ENCODE results near the gene SNX27.

DNA sequence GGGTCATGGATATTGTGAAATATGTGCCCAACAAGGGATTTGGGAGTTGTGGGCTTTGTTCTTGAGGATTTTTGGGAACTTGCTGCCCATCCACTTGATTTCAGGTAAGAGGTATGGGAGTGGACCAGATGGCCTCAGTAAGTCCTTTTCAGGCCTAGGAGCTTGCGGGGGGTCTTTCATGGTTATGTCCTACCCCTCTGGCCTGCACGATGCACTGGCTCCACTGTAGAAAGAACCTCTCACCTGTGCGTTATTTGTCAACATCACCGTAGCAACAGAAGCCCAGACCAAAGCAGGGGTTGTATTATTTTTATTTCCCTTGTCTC, 118.1 kb downstream of the SNX27 start:
- TF ChIP-seq, protein P1, sequence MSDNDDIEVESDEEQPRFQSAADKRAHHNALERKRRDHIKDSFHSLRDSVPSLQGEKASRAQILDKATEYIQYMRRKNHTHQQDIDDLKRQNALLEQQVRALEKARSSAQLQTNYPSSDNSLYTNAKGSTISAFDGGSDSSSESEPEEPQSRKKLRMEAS (IDR thresholded peaks at IDR 0.05) = no peak
- TF ChIP-seq, protein P2, sequence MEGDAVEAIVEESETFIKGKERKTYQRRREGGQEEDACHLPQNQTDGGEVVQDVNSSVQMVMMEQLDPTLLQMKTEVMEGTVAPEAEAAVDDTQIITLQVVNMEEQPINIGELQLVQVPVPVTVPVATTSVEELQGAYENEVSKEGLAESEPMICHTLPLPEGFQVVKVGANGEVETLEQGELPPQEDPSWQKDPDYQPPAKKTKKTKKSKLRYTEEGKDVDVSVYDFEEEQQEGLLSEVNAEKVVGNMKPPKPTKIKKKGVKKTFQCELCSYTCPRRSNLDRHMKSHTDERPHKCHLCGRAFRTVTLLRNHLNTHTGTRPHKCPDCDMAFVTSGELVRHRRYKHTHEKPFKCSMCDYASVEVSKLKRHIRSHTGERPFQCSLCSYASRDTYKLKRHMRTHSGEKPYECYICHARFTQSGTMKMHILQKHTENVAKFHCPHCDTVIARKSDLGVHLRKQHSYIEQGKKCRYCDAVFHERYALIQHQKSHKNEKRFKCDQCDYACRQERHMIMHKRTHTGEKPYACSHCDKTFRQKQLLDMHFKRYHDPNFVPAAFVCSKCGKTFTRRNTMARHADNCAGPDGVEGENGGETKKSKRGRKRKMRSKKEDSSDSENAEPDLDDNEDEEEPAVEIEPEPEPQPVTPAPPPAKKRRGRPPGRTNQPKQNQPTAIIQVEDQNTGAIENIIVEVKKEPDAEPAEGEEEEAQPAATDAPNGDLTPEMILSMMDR (IDR thresholded peaks at IDR 0.05 in 2 of 3, conservative IDR thresholded peaks at IDR 0.05 in 1 of 3; ENCODE audit: borderline replicate concordance in 1 of 3, insufficient read depth in 1 of 3, low read depth in 2 of 3, low read length in 2 of 3) = no peak
- TF ChIP-seq ZFX (IDR thresholded peaks at IDR 0.05) (no peak), POLR2AphosphoS5 (IDR thresholded peaks at IDR 0.05; ENCODE audit: low read depth, low read length) (no peak), EZH2phosphoT487 (IDR thresholded peaks at IDR 0.05; ENCODE audit: borderline replicate concordance) (no peak), TCF7L2 (IDR thresholded peaks at IDR 0.05; ENCODE audit: borderline replicate concordance, extremely low read depth, insufficient read depth, insufficient read length) (no peak), EZH2 (IDR thresholded peaks at IDR 0.05) (no peak), RAD21 (IDR thresholded peaks at IDR 0.05; ENCODE audit: low read depth) (no peak), EGR1 (IDR thresholded peaks at IDR 0.05; ENCODE audit: low read depth) (no peak)
- TF ChIP-seq, protein P3, sequence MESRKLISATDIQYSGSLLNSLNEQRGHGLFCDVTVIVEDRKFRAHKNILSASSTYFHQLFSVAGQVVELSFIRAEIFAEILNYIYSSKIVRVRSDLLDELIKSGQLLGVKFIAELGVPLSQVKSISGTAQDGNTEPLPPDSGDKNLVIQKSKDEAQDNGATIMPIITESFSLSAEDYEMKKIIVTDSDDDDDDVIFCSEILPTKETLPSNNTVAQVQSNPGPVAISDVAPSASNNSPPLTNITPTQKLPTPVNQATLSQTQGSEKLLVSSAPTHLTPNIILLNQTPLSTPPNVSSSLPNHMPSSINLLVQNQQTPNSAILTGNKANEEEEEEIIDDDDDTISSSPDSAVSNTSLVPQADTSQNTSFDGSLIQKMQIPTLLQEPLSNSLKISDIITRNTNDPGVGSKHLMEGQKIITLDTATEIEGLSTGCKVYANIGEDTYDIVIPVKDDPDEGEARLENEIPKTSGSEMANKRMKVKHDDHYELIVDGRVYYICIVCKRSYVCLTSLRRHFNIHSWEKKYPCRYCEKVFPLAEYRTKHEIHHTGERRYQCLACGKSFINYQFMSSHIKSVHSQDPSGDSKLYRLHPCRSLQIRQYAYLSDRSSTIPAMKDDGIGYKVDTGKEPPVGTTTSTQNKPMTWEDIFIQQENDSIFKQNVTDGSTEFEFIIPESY (IDR thresholded peaks at IDR 0.05; ENCODE audit: extremely low read depth, insufficient replicate concordance, low read length) = no peak
- TF ChIP-seq, protein P4, sequence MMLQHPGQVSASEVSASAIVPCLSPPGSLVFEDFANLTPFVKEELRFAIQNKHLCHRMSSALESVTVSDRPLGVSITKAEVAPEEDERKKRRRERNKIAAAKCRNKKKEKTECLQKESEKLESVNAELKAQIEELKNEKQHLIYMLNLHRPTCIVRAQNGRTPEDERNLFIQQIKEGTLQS (IDR thresholded peaks at IDR 0.05) = no peak

Data from HCT116 (cell line).